ENCODE results near the gene CGB7.

CGB7 gene

DNA sequence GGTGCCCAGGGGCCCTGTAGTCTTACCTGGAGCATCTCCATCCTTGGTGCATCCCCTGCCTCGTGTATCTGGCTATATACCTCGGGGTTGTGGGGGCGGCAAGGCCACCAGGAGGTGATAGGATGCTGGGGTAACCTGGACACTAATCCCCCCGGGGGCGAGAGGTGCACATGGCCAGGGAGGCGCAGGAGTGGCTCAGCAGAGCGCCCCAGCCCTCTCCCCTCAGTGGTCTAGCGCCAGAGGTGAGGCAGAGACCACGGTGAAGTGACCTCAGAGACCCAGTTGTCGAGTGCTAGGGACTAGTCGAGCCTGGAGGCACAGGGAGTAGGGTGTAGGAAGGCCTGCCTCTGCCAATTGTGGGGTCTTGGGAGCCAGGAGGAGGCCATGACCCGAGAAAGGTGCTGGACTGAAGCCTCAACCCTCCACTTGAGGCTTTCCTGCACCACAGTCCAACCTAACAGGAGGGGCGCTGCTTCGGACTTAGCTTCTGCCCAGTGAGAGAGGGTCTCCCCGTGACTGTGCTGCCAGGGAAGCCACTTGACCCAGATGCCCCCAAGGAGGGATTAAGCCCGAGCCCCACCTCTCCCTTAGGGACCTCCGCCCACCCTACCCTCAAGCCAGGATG, 40.4 kb downstream of the CGB7 start, which contains the start of gene LHB:
Gene LHB, minus strand, starts transcription at position 51 of the 625 bp plus-strand sequence. Its CDS starts 10 bp downstream, at position 41.
- no peak for DNase-seq (ENCODE audit: low read depth in 2 of 3, low spot score in 1 of 3)

DNA sequence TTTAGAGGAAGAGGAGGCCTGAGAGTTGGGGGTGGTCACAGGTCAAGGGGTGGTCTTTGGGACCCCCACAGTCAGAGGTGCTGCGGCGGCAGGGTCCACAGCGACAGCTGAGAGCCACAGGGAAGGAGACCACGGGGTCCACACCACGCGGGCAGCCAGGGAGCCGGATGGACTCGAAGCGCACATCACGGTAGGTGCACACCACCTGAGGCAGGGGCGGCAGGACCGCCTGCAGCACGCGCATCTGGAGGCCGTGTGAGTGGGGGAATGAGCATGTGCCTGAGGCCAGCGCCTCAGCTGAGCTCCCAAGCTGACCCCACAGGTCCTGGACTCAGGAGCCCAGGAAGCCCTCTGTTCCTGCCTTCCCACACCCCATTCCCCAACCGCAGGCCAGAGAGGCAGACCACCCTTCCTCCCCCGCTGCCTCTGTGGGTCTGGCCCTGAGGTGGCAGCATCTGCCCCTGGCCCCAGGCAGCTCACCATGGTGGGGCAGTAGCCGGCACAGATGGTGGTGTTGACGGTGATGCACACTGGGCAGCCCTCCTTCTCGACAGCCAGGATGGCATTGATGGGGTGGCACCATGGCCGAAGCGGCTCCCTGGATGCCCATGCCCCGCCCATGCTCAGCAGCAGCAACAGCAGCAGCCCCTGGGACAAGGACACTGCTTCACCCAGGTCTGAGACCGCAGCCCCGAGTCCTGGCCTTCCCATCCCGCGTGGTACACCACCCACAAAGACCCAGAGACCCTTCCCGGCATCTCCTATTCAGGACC, 41.3 kb downstream of the CGB7 start:
- DNase-seq (ENCODE audit: low read depth in 2 of 3, low spot score in 1 of 3): no peak

DNA sequence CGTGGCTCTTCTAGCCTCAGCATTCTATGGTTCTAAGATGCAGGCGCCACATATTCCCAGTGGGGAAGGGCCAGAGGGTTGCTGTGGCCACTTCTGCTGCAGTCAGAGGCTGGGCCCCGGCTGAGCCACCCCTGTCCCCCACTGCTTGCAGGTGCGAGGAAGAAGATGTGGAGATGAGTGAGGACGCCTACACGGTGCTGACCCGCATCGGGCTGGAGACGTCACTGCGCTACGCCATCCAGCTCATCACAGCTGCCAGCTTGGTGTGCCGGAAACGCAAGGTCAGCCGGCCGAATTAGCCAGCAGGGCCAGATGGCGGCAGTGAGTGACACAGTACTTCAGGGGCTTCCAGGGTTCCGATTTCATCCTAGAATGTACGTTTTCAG, 42.7 kb downstream of the CGB7 start:
- DNase-seq (ENCODE audit: low read depth in 2 of 3, low spot score in 1 of 3): no peak

DNA sequence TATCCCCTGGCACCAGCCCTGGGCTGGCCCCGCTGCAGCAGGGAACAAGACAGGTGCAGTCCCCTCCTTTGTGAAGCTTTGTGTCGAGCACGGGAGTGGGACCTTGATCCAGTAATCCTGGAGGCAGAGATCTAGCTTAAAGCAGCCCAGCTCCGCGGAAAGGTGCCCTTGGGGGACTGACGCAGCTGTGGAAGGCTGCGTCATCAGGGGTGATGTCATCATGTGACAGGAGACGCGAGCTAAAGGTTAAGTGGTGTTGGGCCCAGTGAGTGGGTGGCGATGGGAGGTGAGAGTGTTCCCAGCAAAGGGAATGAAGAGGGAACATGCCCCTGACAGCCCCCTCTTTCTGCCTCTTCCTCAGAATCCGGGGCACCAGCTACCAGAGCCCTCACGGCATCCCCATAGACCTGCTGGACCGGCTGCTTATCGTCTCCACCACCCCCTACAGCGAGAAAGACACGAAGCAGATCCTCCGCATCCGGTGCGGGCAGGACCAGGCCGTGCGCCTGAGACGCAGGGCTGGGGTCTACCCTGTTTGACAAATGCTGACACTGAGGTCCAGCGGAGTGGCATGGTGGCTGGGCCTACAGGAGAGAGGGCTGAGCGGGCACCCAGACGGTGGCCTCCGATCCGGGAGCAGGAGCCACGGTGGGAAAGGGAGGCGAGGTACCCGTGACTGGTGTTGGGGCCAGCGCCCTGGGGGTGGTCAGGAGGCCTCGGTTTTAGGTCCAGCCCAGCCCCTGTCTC, 43.3 kb downstream of the CGB7 start:
- DNase-seq (ENCODE audit: low read depth in 2 of 3, low spot score in 1 of 3): no peak

DNA sequence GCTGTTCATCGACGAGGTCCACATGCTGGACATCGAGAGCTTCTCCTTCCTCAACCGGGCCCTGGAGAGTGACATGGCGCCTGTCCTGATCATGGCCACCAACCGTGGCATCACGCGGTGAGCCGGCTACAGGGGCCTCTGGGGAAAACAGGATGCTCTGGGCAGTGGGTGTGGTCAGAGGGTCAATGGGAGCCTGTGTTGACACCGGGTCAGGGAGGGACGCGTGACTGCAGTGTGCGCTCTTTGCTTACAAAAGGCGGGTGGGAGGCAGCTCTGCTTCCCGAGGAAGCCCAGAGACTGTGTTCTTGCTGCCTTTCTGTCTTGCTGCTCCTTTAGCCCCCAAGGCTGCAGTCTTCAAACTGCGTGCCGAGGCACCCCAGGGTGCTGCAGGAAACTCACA, 46.4 kb downstream of the CGB7 start:
- no peak for DNase-seq (ENCODE audit: low read depth in 2 of 3, low spot score in 1 of 3)

DNA sequence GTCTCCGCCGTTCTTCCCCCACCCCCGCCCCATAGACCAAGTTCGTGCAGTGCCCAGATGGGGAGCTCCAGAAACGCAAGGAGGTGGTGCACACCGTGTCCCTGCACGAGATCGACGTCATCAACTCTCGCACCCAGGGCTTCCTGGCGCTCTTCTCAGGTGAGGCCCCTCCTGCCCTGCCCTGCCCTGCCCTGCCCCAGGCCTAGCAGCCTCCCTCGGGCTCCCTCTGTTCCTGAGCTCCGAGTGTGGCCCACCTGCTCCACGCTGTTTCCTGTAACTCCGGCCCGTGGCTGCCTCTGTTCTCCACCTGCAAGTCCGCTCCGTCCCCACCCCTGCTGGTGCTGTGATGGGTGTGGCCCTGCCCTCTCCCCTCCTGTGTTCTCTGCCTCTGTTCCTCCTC, 47.1 kb downstream of the CGB7 start:
- DNase-seq (ENCODE audit: low read depth in 2 of 3, low spot score in 1 of 3): no peak

DNA sequence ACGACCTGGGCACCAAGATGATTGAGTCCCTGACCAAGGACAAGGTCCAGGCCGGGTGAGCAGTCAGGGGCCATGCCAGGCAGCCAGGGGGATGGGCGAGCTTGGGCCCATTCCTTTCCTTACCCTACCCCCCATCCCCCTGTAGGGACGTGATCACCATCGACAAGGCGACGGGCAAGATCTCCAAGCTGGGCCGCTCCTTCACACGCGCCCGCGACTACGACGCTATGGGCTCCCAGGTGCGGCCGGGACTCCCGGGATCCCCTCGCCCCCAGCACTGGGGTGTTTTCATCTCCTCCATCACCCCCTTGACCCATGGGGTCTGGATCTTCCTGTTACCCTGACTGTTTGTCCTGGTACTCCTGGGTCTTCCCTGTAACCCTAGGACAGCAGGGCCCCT, 47.7 kb downstream of the CGB7 start:
- DNase-seq (ENCODE audit: low read depth in 2 of 3, low spot score in 1 of 3): no peak

DNA sequence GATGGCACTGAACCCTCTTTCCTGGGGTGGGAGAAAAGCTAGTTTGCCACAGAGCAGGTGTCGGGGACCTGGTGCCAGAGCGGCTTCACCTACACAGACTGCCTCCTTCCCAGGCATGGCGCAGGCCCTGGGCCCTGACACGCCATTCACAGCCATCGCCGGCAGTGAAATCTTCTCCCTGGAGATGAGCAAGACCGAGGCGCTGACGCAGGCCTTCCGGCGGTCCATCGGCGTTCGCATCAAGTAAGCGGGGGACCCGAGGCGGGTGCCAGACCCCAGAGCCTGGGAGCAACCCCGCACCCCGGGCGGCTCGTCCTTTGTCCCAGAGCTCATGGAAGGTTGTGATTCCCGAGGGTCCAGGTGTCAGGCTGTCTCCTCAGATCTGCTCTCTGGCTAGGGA, 50.6 kb downstream of the CGB7 start:
- DNase-seq (ENCODE audit: low read depth in 2 of 3, low spot score in 1 of 3): no peak

DNA sequence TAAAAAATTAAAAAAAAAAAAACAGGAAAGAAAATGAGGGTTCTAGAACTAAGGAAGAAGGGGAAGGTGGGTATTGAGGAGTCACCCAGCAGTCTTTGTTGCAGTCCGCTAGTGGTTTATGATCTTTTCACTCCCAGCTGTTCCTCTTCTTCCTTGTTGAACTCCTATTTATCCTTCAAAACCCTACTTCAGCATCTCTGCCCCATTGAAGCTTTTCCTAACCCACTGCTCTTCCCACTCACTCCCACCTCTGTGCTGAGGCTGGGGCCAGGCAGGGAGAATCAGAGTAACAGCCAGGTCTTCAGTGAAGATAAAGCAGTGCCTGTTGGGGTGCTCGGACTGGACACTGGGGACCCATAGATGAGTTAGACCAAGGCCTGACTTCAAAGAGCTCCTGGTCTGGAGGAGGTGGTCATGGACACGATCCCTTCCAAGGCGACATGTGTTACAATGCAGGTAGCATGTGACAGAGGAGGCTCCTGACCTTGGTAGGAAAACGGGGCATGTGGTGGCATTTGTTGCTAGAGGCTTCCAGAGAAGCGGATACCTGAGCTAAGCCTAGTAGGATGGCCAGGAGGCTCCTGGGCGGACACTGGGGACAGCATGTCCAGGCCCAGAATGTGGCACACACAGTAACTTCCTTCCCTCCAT, 52.5 kb downstream of the CGB7 start:
- no peak for DNase-seq (ENCODE audit: low read depth in 2 of 3, low spot score in 1 of 3)

All from stimulated activated CD4-positive, alpha-beta T cell treated with anti-CD3 and anti-CD28 coated beads, Interleukin-12 subunit alpha, Interleukin-12 subunit beta, amount 100 ng/mL, for 48 hours (primary cell).